ENCODE results near the gene ADGRV1.

- TF ChIP-seq CTCF (IDR thresholded peaks at IDR 0.05) = no peak
- TF ChIP-seq POLR2A (IDR thresholded peaks at IDR 0.05) = no peak
- no peak for TF ChIP-seq POLR2AphosphoS5 (IDR thresholded peaks at IDR 0.05)
- TF ChIP-seq EP300 (IDR thresholded peaks at IDR 0.05) = no peak
Measured at GRCh38 chr5:91123291-91123690, 564.7 kb downstream of the ADGRV1 start.
